DND-41 (cell line): ENCODE results near the gene COL25A1.

Experiments used
- CTCF ChIP-seq: IDR thresholded peaks from 2 replicates; pipeline ENCODE4 v1.5.1; 2012; ENCODE audit warnings: borderline replicate concordance, low read length, moderate library complexity, mild to moderate bottlenecking; ENCODE audit not compliant: poor library complexity, severe bottlenecking; ENCODE audit errors: extremely low read depth
- EZH2 ChIP-seq: IDR thresholded peaks from 3 replicates; pipeline ENCODE4 v1.6.1; 2012; ENCODE audit warnings: borderline replicate concordance, low read depth, mild to moderate bottlenecking, moderate library complexity, low read length, inconsistent platforms; ENCODE audit not compliant: severe bottlenecking

DNA sequence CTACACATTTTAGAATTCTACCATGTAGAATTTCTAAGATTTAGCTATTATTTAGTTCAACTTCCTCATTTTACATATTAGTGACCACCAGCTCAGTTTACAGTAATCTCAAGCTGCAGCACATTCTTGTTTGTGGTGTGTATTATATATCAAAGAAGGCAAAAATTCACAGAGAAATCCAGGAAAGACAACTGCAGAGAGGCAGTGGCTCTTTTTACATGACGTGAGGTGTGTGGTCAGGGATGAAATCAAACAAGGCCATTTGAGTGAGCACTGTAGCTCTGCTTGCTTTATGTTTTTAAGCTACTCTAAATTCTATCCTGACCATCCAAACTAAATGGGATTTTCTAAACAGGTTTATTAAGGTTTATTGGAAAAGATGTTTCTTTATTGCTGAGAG, 71.1 kb downstream of the COL25A1 start:
- TF ChIP-seq CTCF (no peak), EZH2 (no peak)
